ENCODE data around the gene CCDC200.
"Not testable (repeated sequence)": the region's sequence is repeated elsewhere in the genome, so short reads cannot be mapped to it uniquely, and the experiment has no call there.

The CCDC200 gene

DNA sequence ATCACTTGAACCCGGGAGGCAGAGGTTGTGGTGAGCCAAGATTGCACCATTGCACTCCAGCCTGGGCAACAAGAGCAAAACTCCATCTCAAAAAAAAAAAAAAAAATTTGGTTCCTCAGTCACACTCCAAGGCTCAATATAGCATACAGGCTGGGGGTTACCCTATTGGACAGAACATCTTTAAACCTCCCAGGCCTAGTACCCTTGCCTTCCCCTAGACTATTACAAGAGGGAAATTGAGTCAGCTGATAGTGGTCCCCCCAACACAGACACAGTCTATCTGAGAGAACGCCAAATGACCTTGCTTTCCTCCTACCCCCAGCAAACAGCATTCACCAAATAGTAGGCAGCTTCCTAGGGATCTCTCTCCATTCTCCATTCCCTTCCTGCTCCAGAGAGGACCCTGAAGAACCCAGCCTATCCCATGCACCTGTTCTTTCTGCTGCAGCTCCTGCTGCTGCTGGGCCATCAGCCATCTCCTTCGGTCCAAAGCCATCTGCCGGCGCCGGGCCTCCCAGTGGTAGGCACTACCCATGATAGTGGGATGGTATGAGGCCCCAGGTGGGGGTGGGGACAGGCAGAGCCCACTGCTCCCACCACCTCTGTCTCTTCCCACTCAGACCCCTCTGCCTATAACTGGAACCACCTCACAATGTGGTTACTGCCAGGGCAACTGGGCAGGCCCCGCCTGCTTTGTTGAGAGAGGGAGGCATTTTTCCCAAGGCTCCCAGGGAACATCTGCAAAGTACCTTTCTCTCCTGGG lies at the start of gene CCDC200:
TSS of gene CCDC200 (minus strand) at position 604 of the 763 bp plus-strand sequence. CDS start at position 535, 69 bp downstream.
- DNase-seq (ENCODE audit: low read depth) = not testable (repeated sequence)

DNA sequence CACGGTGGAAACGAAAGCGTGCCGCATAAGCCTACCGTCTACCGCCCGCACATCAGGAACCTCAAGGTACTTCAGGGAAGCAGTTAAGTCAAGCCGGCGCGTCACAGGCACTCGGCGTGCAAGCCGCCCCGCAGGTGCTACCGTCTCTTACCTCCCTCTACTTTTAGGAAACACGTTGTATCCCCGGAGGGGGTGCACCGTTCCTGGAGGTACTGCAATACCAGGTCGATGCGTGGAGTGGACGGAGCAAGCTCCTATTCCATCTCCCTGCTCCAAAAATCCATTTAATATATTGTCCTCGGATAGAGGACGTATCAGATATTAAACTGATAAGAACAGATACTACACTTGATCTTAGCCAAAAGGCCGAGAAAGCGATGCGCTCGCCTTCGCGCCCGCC lies 44.5 kb upstream of the CCDC200 start:
- DNase-seq (ENCODE audit: low read depth) = not testable (repeated sequence)

DNA sequence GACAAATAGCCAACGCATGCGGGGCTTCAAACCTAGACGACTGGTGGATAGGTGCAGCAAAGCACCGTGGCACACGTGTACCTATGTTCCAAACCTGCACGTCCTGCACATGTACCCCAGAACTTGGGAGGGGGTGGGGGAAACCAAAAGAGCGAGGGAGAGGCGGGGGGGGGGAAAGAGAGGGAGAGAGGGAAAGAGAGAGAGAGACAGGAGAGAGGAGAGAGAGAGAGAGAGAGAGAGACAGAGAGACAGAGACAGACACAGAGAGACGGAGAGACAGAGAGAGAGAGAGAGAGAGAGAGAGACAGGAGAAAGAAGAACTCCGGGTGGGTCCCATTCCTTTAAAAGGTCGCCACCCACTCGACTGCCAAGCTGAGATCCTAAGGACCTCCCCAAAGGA lies 44.1 kb upstream of the CCDC200 start:
- DNase-seq (ENCODE audit: low read depth) = not testable (repeated sequence)

DNA sequence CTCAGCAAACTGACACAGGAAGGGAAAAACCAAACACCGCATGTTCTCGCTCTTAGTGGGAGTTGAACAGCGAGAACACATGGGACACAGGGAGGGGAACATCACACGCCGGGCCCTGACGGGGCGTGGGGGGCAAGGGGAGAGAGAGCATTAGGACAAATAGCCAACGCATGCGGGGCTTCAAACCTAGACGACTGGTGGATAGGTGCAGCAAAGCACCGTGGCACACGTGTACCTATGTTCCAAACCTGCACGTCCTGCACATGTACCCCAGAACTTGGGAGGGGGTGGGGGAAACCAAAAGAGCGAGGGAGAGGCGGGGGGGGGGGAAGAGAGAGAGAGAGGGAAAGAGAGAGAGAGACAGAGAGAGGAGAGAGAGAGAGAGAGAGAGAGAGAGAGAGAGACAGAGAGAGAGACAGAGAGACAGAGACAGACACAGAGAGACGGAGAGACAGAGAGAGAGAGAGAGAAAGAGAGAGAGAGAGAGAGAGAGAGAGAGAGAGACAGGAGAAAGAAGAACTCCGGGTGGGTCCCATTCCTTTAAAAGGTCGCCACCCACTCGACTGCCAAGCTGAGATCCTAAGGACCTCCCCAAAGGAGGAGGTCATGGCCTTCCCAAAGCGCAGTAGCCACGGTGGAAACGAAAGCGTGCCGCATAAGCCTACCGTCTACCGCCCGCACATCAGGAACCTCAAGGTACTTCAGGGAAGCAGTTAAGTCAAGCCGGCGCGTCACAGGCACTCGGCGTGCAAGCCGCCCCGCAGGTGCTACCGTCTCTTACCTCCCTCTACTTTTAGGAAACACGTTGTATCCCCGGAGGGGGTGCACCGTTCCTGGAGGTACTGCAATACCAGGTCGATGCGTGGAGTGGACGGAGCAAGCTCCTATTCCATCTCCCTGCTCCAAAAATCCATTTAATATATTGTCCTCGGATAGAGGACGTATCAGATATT lies 42.4 kb upstream of the CCDC200 start:
- DNase-seq (ENCODE audit: low read depth) = not testable (repeated sequence)

DNA sequence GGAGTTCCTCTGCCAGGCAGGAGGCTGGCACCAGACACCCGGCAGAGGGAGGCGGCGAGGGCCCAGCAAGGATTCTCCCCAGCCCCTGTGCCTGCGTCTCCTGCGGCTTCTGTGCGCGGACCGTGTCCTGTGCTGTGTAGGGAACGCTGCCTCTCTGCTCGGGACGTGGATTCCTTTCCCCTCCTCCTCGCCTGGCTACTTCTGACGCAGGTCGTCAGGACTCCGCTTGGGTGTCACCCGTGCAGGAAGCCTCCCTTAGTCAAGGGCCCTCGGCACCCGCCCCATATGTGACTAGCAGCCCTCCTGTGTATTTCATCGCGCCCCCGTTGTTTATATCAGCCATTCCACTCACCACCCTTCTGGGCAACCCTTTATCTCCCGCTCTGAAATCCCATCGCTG lies 18.0 kb upstream of the CCDC200 start:
- not testable (repeated sequence) for DNase-seq (ENCODE audit: low read depth)

DNA sequence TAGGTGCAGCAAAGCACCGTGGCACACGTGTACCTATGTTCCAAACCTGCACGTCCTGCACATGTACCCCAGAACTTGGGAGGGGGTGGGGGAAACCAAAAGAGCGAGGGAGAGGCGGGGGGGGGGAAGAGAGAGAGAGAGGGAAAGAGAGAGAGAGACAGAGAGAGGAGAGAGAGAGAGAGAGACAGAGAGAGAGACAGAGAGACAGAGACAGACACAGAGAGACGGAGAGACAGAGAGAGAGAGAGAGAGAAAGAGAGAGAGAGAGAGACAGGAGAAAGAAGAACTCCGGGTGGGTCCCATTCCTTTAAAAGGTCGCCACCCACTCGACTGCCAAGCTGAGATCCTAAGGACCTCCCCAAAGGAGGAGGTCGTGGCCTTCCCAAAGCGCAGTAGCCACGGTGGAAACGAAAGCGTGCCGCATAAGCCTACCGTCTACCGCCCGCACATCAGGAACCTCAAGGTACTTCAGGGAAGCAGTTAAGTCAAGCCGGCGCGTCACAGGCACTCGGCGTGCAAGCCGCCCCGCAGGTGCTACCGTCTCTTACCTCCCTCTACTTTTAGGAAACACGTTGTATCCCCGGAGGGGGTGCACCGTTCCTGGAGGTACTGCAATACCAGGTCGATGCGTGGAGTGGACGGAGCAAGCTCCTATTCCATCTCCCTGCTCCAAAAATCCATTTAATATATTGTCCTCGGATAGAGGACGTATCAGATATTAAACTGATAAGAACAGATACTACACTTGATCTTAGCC lies 12.4 kb upstream of the CCDC200 start:
- not testable (repeated sequence) for DNase-seq (ENCODE audit: low read depth)

DNA sequence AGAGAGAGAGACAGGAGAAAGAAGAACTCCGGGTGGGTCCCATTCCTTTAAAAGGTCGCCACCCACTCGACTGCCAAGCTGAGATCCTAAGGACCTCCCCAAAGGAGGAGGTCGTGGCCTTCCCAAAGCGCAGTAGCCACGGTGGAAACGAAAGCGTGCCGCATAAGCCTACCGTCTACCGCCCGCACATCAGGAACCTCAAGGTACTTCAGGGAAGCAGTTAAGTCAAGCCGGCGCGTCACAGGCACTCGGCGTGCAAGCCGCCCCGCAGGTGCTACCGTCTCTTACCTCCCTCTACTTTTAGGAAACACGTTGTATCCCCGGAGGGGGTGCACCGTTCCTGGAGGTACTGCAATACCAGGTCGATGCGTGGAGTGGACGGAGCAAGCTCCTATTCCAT lies 11.2 kb upstream of the CCDC200 start:
- DNase-seq (ENCODE audit: low read depth) = not testable (repeated sequence)

DNA sequence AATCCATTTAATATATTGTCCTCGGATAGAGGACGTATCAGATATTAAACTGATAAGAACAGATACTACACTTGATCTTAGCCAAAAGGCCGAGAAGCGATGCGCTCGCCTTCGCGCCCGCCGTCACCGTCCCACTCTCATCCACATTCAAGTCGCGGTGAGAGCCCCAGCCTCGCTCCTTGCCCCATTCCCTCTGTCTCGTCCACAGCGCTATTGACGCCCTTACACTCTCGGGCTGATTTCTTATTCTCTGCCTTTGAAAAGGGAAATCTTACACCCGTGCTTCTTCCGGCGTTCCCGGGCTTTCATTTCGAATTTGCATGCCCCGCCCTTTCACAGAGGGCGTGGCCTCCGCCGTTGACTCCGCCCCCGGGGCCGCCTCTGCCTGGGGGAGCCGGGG lies 5.5 kb upstream of the CCDC200 start, which contains the start of gene RNU2-1:
TSS of gene RNU2-1 (minus strand) at position 101 of the 400 bp plus-strand sequence.
- not testable (repeated sequence) for DNase-seq (ENCODE audit: low read depth)

DNA sequence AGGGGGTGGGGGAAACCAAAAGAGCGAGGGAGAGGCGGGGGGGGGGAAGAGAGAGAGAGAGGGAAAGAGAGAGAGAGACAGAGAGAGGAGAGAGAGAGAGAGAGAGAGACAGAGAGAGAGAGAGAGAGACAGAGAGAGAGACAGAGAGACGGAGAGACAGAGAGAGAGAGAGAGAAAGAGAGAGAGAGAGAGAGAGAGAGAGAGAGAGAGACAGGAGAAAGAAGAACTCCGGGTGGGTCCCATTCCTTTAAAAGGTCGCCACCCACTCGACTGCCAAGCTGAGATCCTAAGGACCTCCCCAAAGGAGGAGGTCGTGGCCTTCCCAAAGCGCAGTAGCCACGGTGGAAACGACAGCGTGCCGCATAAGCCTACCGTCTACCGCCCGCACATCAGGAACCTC lies 4.8 kb upstream of the CCDC200 start:
- not testable (repeated sequence) for DNase-seq (ENCODE audit: low read depth)

DNA sequence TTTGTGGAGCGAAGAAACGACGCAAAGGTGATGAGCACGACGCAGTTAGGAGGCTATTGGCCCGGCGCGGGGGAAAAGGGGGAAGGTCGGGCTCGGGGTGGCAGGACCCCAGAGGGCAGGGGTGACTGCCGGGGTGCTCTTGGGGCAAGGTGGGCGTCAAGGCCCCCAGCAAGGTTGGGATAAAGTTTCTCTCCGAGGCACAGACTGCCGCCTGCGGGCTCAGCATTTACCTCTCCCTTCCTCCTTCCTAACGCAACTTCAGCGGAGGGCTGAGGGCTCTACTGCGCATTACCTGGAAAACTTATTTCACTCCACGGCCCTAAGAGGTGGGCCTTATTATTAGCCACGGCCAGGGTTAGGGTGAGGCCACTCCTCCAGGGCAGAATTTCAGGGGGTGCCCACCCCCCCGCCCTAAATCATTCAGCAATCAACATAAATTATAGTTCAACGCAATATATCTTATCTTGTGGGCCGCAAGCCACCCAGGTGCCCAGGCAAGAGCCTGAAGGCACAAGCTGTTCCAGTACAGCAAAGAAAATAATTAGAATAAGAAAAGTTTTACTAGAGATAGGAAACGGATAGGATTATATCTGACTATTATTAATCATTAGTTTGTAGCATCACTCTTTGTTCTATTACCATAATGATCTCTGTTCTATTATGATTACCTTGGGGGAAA lies 3.7 kb upstream of the CCDC200 start:
- DNase-seq (ENCODE audit: low read depth) = not testable (repeated sequence)

DNA sequence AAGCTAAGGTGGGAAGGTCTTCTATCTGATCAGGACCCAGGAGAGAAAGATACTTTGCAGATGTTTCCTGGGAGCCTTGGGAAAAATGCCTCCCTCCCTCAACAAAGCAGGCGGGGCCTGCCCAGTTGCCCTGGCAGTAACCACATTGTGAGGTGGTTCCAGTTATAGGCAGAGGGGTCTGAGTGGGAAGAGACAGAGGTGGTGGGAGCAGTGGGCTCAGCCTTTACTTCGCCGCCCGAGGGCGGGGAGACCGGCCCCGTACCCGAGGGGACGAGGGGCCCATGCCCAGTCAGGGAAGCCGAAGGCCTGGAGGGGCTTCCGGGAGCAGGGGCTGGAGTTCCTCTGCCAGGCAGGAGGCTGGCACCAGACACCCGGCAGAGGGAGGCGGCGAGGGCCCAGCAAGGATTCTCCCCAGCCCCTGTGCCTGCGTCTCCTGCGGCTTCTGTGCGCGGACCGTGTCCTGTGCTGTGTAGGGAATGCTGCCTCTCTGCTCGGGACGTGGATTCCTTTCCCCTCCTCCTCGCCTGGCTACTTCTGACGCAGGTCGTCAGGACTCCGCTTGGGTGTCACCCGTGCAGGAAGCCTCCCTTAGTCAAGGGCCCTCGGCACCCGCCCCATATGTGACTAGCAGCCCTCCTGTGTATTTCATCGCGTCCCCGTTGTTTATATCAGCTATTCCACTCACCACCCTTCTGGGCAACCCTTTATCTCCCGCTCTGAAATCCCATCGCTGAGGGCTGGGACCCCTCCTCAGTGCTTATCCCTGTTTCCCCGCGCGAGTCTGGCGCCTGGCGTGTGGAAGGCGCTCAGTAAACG lies 3.0 kb upstream of the CCDC200 start:
- DNase-seq (ENCODE audit: low read depth) = not testable (repeated sequence)

DNA sequence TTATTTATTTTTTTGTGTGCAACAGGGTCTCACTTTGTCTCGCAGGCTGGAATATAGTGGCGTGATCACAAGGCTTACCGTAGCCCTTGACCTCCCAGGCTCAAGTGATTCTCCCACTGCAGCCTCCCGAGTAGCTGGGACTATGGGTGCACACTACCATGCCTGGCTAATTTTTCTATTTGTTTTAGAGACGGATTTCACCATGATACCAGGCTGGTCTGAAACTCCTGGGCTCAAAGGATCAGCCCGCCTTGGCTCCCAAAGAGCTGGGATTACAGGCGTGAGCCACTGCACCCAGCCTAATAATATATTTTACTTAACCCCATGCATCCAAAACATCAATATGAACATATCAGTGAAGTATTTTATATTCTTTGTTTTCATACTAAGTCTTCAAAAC lies 2.0 kb downstream of the CCDC200 start:
- no peak for DNase-seq (ENCODE audit: low read depth)

DNA sequence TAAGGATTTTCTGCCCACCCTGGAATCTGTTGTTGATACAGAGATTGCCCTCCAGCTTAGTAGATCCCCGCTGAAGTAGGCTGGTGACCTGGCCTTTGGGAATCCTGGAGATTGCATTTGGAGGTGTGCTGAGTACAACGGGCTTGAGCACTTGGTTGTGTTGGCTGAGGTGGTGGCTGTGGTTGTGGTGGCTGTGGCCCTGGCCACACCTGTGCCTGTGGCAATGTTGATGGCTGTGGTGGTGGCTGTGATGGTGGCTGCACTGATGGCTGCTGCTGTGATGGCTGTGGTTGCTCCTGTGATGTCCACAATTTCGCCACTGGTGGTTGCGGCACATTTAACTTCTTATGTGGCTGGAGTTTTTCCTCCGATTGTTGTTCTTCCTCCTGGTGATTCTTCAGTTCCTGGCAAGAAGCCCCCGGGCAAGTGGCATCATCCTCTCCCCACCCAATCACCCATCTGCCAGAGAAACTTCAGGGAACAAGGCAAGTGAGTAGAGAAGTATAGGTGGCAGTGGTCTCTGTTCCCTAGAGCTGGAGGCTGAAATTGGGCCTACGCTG lies 4.2 kb downstream of the CCDC200 start:
- DNase-seq (ENCODE audit: low read depth) = no peak

DNA sequence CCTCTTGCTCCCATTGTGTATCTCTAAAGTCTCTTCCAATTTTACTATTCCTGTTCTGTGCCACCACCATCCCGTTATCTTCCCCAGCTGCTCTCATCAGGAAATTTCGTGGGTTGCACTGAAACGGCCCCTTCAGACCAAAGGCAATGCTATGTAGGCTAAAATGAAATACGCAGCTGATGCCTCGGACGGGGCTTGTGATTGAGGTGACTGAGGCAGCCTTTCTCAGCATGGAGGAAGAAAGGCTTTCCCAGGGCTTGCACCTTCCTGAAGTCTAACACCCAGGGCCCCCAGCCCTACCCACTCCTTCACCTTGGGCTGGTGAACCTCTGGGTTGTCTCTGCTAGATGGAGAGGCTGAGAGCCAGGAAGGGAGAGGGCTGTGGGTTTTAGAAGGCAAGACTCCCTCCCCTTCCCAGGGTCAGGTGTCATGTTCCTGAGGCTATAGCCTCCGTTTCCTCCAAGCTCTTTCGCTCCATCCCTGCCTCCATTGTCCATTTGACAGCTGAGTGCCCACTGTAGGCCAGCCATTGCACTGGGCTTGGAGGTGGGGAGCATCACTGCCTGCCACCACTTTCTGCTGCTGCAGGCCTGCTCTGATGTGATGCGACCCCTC lies 7.8 kb downstream of the CCDC200 start:
- no peak for DNase-seq (ENCODE audit: low read depth)

DNA sequence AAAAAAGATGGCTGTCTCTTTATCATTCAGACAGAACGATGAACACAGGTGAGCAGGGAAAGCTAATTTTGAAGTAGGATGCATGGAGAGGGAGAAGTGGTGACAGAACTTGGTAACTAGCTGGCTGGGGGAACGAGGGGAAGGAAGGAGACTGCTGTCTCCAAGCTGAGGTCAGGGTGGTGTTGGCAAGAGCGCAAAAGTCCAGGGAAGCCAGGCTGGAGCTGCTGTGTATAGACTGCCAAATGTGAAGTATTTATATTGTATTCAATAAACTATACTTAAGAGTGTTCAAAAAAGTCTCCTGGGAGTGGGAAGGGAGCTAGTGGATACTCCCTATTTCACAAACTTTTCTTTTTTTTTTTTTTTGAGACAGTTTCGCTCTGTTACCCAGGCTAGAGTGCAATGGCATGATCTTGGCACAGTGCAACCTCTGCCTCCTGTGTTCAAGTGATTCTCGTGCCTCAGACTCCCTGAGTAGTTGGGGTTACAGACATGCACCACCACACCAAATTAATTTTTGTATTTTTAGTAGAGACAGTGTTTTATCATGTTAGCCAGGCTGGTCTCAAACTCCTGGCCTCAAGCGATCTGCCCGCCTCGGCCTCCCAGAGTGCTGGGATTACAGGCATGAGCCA lies 8.6 kb downstream of the CCDC200 start:
- no peak for DNase-seq (ENCODE audit: low read depth)

DNA sequence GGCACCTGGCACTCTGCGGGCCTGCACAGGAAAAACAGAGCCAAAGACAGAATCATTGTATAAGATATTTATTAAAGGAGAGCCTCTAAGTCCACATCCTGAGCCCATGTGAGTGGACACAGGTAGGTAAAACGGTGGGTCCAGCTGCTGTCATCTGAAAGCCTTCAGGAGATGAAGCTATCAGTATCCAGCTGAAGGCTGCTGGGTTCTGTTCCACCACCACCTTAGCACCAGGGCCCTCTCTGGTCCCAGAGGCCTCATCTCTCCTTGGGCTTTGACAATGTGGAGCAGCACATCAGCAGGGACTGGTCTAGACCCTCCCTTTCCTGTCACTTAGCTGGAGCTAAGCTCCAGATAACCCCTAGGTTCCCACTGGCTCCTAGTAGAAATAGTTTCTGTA lies 9.4 kb downstream of the CCDC200 start:
- DNase-seq (ENCODE audit: low read depth) = no peak

DNA sequence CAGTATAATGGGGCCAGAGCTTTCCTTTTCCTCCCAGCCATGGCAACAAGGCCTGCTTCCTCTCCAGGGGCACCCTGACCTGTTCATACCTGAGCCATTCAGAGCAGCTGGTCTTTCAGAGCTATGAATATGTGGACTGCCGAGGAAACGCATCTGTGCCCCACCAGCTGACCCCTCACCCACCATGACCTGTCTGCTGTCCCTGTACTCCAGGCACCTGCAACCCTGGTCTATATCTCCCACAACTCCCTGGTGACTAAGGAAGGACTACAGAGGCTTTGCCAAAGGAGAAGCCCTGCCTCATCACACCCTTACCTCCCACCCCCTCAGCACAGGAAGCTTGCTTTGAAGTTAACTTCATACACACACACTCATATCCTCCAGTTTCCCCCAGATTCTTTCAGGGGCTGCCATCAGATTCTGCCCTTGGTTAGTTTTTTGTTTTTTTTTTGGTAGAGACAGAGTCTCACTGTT lies 10.8 kb downstream of the CCDC200 start:
- DNase-seq (ENCODE audit: low read depth) = no peak

DNA sequence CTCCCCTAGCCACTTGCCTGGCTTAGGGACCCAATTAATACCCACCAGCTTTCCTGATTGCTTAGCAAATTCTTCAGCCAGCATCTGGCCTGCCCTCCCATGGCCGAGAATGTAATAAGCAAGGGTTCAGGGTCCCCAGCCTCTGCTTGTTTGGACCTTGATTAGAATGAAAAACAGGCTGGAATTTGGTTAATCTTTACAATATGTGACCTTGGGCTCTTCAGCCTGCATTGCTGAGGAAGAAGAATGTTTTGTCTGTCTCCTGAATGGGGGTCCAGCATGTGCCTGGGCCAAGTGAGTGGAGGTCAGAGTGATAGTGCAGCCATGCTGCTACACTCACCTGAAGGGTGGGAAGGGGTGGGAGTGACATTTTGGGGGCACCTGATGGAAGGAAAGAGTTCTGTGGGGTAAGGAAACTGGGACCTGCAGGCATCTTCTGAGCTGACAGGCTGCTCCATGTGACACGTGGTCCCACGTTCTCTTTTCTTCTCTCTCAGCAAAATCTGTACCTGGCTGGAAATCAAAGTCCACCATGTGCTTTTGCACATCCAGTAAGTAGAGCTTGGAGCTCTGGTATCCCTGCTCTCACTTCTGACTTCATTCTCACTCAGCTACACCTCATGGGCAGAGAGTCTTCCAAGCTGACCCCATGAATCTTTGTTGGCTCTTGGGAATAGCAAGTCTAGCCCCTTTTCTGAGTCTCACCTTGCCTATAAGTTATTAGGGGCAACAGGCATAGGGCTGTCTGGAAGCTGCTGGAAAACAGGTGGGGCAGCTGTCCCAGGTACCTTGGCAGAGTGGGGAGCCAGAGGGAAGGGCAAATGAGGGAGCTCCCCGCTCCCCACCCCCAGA lies 11.4 kb downstream of the CCDC200 start:
- DNase-seq (ENCODE audit: low read depth) = no peak
